GM08714 (cell line): ENCODE measurements around the gene KCNQ1.

Source experiments
- H3K4me3 ChIP-seq: fragments of 200-500 bp; sonication (Bioruptor generic); 2 replicates; pipeline ENCODE4 v1.5.1; 2014; ENCODE audit warnings: mild to moderate bottlenecking, low read length, inconsistent platforms
- ZNF274 ChIP-seq: IDR thresholded peaks from 2 replicates; pipeline ENCODE4 v1.6.1; 2012; ENCODE audit warnings: mild to moderate bottlenecking, low read depth, low read length

KCNQ1 gene

GRCh38 chr11:2828585-2829330 is 383.9 kb downstream of the KCNQ1 start:
- no peak overlapping the region for H3K4me3 ChIP-seq
- no peak for TF ChIP-seq ZNF274

- no peak for TF ChIP-seq ZNF274
- H3K4me3 ChIP-seq, result no peak overlapping the region
Observed at GRCh38 chr11:2830030-2830812, 385.4 kb downstream of the KCNQ1 start.

GRCh38 chr11:2830886-2831285 is 386.1 kb downstream of the KCNQ1 start:
- TF ChIP-seq ZNF274, result no peak
- H3K4me3 ChIP-seq, result no peak overlapping the region

GRCh38 chr11:2831781-2832532 is 387.1 kb downstream of the KCNQ1 start:
- no peak overlapping the region for H3K4me3 ChIP-seq
- TF ChIP-seq ZNF274, result no peak

GRCh38 chr11:2832533-2833020 is 387.8 kb downstream of the KCNQ1 start:
- no peak for TF ChIP-seq ZNF274
- no peak overlapping the region for H3K4me3 ChIP-seq

GRCh38 chr11:2833051-2833715 is 388.4 kb downstream of the KCNQ1 start:
- no peak for TF ChIP-seq ZNF274
- H3K4me3 ChIP-seq, result no peak overlapping the region

GRCh38 chr11:2833716-2834502 is 389.1 kb downstream of the KCNQ1 start:
- TF ChIP-seq ZNF274, result no peak
- H3K4me3 ChIP-seq, result no peak overlapping the region

- H3K4me3 ChIP-seq, result no peak overlapping the region
- no peak for TF ChIP-seq ZNF274
Observed at GRCh38 chr11:2834503-2835273, 389.9 kb downstream of the KCNQ1 start.

- TF ChIP-seq ZNF274, result no peak
Observed at GRCh38 chr11:2835296-2835695, 390.5 kb downstream of the KCNQ1 start.

GRCh38 chr11:2835751-2836150 is 390.9 kb downstream of the KCNQ1 start:
- no peak overlapping the region for H3K4me3 ChIP-seq
- TF ChIP-seq ZNF274, result no peak

More at GRCh38 chr11:2835296-2835695, 390.5 kb downstream of the KCNQ1 start:
- no peak overlapping the region for H3K4me3 ChIP-seq

GRCh38 chr11:2836315-2837095 is 391.7 kb downstream of the KCNQ1 start:
- H3K4me3 ChIP-seq, result no peak overlapping the region
- no peak for TF ChIP-seq ZNF274
